HG02970 (cell line): ENCODE measurements around the gene POU6F1.
"Not testable (repeated sequence)": the region's sequence is repeated elsewhere in the genome, so short reads cannot be mapped to it uniquely, and the experiment has no call there.

Source experiments
- ATAC-seq: cut with Tn5 transposase; IDR thresholded peaks from one replicate; pipeline ENCODE4 v1.9.1; 2021; ENCODE audit warnings: mild to moderate bottlenecking, moderate library complexity, moderate number of reproducible peaks; ENCODE audit not compliant: unreplicated experiment, low FRiP score

POU6F1 gene, protein sequence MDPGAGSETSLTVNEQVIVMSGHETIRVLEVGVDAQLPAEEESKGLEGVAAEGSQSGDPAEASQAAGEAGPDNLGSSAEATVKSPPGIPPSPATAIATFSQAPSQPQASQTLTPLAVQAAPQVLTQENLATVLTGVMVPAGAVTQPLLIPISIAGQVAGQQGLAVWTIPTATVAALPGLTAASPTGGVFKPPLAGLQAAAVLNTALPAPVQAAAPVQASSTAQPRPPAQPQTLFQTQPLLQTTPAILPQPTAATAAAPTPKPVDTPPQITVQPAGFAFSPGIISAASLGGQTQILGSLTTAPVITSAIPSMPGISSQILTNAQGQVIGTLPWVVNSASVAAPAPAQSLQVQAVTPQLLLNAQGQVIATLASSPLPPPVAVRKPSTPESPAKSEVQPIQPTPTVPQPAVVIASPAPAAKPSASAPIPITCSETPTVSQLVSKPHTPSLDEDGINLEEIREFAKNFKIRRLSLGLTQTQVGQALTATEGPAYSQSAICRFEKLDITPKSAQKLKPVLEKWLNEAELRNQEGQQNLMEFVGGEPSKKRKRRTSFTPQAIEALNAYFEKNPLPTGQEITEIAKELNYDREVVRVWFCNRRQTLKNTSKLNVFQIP

DNA sequence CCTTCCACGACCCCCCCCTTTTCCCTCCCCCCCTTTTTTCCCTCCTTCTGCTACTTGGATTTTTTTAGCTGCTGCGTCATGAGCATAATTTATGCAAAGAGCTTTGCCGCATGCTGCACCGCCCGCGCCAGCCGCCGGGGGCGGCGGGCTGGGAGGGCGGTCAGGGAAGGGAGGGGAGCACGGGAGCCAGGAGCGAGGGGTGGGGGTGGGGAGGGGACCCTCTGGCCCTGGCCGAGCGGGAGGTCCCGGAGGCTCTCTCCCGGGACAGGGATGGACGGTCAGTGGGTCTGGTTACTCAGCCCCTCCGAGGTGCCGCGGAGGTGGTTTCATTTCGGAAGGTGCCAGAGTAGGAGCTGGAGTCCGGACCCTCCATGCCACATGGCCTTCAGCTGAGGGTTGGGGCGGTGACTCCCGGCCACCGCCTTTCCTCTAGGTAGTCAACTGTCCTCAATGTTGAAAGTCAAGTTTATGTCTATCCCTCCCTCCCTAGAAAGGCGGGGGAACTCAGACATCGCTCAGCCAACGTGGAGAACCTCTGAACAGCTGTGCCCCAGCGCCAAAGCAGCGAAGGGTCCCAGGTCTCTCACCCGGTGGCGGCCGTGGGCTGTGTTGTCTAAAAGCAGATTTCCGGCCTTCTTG lies at the start of gene POU6F1:
TSS of gene POU6F1 (minus strand) at position 95 of the 639 bp plus-strand sequence. CDS start 11,226 bp downstream, outside the sequence.
- peak; percentile 45 for ATAC-seq

DNA sequence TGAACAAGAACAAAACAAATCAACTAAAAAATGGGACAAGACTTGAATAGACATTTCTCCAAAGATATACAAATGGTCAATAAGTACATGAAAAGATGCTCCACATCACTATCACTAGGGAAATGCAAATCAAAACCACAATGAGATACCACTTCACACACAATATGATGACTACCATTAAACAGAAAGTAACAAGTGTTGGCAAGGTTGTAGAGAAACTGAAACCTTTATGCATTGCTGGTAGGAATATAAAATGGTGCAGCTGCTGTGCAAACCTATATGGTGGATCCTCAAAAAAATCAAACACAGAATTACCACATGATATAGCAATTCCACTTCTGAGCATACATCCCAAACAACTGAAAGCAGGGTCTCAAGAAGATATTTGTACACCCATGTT lies 47.2 kb upstream of the POU6F1 start:
- ATAC-seq = no peak

DNA sequence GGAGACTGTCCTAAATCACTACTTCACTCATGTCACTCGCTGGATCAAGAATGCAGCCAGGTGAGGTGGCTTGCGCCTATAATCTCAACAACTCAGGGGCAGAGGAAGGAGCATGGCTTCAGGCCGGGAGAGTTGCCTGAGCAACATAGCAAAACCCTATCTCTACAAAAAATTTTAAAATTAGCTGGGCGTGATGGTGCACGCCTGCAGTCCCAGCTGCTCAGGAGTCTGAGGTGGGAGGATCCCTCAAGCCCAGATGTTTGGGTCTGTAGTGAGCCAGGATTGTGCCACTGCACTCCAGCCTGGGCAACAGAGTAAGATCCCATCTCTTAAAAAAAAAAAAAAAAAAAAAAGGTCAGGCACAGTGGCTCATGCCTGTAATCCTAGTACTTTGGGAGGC lies 46.4 kb upstream of the POU6F1 start:
- no peak for ATAC-seq

DNA sequence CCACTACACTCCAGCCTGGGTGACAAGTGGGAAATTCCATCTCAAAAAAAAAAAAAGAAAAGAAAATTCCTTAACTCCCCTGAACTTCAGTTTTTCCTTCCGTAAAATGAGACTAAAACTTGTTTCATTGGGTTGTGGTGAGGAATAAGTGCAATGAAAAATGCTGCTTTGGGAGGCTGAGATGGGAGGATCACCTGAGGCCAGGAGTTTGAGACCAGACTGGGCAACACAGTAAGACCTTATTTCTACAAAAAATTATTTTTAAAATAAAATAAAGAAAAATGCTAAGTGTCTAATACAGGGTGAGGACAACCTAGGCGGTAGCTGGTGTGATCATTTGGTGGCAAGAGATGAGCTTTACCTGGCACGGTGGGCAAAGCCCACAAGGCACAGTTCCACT lies 45.5 kb upstream of the POU6F1 start:
- ATAC-seq = no peak

DNA sequence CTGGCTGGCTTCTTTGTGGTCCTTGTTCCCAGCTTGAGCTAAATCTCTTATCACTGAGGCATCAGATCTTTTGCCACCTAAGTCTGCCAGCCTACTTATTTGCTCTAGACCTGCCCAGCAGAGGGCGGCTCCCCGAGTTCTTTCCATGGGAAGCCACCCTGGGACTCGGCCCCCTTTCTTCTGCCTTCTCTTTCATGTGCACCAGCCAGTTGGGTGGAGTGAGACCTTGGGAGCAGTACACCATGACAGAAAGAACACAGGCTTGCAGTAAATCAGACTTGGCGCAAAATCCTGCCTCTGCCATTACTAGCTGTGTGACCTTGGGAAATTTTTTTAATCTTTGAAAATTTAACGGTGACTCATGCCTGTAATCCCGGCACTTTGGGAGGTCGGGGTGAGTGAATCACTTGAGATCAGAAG lies 44.9 kb upstream of the POU6F1 start:
- ATAC-seq = no peak

DNA sequence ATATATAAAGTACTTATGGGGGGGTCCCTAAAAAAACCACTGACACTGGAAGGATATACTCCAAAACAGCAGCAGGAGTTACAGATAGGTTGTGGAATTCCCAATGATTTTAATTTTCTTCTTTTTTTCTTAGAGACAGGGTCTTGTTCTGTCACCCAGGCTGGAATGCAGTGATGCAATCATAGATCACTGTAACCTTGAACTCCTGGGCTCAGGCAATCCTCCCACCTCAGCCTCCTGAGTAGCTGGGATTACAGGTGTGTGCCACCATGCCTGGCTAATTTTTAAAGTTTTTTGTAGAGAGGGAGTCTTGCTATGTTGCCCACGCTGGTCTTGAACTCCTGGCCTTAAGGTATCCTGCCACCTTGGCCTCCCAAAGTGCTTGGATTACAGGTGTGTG lies 41.7 kb upstream of the POU6F1 start:
- not testable (repeated sequence) for ATAC-seq

DNA sequence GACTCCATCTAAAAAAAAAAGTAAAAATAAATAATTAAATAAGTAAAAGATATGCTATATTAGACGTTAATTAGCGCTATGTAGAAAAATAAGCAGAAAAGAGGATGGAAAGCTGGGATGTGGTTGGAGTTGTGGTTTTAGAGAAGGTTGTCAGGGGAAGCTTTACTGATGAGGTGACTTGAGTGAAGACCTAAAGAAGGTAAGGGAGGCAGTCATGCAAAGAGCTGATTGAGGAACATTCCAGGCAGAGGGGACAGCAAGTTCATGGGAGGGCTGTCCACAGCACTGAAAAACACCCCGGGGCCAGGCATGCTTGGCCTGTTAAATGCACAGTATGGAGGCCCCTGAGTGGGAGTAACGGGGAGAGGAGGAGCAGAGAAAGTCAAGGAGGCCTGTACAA lies 36.7 kb upstream of the POU6F1 start:
- ATAC-seq = no peak

DNA sequence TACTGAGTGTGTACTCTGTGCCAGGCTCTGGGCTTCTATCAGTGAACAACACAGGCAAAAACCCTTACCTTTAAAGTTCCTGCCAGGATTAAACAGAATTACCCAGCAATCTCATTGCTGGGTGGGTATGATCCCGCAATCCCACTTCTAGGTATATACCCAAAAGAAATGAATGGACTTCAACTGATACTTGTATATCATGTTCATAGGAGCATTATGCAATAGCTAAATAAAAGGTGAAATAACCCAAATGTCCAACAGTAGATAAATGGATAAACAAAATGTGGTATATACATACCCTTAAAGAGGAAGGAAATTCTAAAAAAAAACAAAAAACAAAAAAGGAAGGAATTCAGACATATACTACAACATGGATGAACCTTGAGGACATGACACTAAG lies 35.4 kb upstream of the POU6F1 start:
- no peak for ATAC-seq

DNA sequence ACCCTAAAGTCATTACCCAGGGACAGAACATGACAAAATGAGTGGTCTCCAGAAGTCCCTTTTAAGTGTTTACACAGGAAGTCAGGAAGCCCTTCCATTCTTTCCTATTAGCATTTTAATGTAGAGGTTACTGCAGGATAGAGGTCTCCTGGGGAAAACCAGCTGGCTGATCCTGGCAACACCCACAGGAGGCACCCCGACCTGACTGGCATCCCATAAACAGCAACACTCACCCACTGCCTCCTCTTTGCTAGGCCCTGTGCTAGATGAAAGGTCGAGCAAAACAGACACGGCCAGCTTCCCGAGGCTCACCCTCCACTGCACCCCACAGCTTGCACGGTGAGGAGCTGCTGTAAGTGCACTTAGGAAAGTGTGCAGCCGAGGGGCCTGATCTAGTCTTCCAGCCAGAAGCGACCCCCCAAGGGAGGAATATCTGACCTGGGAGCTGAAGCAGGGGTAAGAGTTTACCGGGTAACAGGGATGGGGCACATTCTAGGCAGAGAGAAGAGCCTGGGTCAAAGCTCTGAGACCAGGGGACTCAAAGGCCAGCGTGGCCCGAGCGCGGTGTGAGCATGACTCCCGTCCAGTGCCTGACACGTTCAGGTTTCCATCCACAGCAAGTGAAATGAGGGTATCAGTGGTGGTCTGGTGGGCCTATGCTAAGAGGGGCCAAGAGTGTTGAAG lies 29.8 kb upstream of the POU6F1 start:
- ATAC-seq = no peak

DNA sequence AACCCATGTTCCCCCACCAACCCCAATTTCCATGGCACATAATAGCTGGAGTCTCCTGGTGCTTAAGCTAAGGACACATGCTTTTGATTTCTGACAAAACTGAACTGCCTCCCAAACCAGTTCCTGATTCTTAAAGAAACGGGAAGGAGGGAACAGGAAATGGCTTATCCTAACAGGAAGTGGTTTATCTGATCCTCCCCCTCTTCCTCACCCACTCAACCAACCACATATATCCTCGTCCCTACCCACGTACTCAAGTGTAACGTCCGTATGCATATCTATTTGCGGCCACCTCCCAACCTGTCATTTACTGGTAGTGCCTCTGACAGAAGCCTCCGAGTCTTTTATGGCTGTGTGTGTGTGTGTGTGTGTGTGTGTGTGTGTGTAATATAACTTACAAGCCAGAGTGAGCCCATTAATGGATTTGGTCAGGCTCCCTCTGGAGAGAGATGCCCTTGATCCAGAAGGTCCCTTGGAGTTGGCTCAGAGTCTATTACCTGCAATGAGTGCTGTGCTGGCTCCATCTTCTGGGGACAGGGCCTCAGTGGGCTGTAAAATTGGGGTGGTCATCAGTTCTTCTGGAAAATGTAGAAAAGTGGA lies 28.5 kb upstream of the POU6F1 start:
- ATAC-seq = no peak

DNA sequence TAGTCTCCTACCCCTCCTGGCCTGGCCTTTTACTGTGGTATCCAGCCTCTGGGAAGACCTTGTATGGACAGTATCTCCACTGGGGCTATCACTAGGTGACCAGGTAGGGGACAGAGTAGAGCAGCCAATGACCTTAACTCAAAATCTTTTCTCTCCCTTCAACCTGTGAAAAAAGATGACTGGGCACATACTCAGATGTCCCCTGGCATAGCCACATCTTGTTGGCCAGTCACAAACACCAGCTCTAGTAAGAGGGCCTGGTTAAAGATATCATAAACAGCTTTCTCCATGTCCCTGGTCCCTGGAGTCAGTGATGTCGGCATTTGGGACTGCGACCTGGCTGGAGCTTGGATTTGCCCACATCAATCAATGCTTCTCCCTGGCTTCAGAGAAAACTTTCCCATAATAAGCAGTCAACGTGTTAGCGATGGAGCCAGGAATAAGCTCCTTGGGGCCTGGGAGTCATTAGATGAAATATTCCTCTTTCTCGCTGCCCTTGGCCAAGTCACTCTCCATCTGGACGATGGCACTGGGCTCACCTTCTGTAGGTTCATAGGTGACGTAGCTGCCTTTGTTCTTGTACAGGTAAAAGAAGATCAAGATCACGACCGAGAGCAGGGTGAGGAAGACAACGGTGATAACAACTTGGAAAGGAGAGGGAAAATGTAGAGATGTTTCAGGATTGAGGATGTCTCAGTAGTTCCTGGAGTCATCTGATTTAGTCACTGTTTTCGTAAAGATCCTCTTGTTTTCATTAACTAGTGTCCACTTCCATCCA lies 27.8 kb upstream of the POU6F1 start:
- ATAC-seq = no peak

DNA sequence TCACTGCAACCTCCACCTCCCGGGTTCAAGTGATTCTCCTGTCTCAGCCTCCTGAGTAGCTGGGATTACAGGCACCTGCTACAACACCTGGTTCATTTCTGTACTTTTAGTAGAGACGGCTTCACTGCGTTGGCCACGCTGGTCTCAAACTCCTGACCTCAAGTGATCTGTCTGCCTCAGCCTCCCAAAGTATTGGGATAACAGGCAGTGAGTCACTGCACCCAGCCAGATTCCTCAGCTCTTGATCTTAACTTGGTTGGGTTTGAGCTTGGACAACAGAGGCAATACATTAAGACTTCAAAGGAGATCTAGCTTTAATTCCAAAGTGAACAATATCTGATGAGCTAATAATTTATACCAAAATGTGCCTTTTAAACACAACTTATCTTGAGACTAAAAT lies 26.4 kb upstream of the POU6F1 start:
- no peak for ATAC-seq

DNA sequence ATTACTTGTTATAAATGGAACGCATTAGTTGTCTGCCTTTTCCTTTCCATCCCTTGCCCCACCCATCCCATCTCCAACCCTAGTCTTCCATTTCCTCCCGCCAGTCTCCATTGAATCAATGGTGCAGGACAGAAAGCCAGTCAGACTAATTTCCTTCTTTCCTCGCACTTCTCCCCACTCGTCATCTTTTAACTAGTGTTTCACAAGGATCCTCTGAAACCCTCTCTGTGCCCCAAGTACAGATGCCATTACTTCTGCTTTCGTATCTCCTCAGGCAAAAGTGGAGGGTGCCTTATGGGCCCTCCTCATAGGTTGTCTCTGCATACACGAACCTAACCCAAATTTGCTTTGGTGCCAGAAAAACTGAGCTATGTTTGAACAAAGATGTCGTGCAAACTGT lies 25.0 kb upstream of the POU6F1 start:
- ATAC-seq = no peak

DNA sequence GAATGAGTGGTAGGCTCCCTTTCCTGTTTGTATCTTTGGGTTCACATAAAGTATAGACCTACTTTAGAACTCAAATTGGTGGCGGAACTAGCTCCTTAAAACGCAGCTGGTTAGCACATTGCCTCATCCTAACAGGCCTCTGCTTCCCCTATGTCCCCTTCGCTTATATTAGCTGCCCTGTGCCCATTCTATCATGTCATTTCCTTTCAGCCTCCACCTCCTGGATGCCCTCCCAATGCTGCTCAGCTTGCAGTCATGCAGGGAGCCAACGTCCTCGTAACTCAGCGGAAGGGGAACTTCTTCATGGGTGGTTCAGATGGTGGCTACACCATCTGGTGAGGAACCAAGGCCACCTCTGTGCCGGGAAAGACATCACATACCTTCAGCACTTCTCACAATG lies 24.3 kb upstream of the POU6F1 start:
- ATAC-seq = no peak

DNA sequence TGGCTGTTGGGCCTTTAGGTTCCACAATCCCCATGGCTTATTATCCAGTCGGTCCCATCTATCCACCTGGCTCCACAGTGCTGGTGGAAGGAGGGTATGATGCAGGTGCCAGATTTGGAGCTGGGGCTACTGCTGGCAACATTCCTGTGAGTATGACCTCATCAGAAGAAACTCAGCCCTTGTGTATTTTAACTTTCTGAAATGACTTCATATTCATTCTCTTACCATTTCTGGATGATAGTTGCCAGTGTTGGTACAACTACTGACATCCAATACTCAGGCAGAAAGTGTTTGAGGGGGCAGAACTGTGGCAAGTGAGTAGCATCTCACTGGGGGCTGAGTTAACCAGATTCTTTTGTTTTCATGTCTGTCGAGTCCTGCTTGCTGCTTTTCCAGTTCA lies 23.1 kb upstream of the POU6F1 start:
- ATAC-seq = no peak

DNA sequence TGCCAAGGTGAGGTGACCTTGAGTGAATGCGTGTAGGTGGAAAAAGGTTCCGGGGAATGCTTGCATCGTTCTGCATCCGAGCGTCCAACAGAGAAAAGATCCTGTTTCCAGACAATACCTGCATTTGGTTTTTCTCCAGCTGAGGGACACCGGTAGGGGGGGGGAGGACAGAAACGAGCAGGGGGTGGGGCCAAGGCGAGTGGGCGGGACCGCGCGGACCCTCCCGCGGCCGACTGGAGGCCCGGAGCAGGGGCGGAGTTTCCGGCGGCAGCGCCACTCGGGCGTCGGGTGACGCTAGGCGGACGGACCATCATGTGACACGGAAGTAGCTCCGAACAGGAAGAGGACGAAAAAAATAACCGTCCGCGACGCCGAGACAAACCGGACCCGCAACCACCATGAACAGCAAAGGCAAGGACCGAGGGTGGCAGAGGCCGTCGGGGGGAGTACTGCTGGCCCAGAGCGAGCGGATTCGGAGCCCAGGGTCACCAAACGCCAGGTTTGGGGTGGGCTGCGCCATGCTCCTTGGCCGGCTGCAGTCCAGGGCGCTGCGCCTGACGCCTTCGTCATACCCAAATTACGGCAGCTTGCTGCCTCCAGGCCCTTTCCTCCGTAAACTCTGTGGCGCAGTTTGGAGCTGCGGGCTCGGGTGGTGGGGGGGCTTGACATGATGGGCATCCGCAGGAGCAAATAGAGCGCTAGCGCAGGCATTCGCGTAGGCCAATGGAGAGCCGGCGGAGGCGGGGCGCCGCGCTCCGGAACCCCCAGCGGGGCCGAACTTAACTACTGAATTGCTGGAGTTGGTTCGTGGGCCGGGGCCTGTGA lies 20.9 kb upstream of the POU6F1 start, which contains the start of gene DAZAP2:
TSS of gene DAZAP2 (plus strand) at position 317 of the 825 bp plus-strand sequence. CDS start at position 399, 82 bp downstream.
- peak; percentile 92 for ATAC-seq

DNA sequence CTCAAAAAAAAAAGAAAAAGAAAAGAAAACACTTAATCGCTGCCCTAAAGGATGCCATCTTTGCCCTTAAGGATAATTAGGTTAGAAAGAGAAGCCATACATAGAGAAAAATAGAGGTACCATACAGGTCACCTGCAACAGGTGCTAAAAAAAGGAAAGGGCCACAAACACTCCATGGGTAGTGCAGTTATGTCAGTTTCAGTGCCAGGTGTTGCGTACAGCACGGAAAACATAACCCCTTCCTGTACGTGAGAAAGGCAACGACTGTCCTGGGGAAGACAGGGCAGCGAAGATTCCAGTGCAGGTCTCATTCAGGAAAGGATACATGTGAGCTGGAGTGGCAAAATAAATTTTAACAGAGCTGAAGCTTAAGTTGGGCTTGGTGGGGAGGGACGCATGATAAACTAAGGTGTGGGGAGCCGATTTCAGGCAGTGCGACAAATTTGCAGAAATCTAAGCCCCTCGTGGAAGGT lies 20.2 kb upstream of the POU6F1 start:
- ATAC-seq = no peak

DNA sequence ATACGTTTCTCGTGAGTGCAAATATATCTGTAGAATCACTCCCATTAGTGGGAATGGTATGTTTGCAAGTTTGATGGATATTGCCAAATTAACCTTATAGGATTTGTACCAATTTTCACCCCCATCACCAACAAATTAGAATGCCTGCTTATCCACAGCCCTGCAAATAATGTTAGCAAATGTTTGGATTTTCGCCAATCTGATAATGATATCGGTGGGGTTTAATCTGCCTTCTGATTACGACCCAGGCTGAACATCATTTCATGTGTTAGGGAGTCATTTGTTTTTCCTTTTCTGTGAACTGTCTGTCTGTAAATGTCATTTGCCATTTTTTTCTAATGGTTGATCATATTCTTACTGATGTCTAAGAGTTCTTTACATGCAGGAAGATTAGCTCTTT lies 16.7 kb upstream of the POU6F1 start:
- no peak for ATAC-seq

DNA sequence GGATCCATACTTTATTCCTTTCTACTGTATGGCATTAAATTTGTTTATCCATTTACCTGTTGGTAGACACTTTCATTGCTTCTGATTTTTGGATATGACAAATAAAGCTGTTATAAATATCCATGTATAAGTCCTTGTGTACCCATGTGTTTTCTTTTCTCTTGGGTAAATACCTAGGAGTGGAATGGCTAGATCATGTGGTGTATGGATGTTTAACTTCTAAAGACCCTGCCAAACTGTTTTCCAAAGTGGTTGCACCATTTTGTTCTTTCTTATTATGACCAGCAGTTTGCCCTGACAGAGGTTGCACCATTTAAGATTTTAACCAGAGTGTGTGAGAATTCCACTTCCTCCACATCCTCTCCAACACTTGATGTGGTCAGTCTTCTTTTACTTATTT lies 14.8 kb upstream of the POU6F1 start:
- no peak for ATAC-seq
